ENCODE results near the gene FBXW8. TPM values are rescaled to one million over a fixed set of nuclear protein-coding genes. Genes with fewer than 3 reads are reported as not detected.

The FBXW8 gene
- total RNA-seq, 2 donors from 2014 or later = 12.6 to 25.0 TPM

GRCh38 chr12:117023998-117024960 is 113.5 kb downstream of the FBXW8 start:
- ATAC-seq (ENCODE audit: insufficient number of reproducible peaks, low FRiP score, low read depth) = no peak
- H3K27ac ChIP-seq = no peak overlapping the region
- no peaks in the 10 kb centered on the region for H3K9me3 ChIP-seq
- H3K27me3 ChIP-seq (replicated peaks; ENCODE audit: insufficient read depth) = no peaks in the 10 kb centered on the region
- peaks cover 42% of the 10 kb centered on the region for H3K36me3 ChIP-seq
- H3K4me1 ChIP-seq (ENCODE audit: control insufficient read depth in 1 of 2, low read depth in 2 of 2) = peaks cover 0 to 3% of the 10 kb centered on the region in 2 donors
- no peak for DNase-seq (ENCODE audit: low spot score)
- H3K4me3 ChIP-seq = no peak overlapping the region
- TF ChIP-seq CTCF (IDR thresholded peaks at IDR 0.05) = no peak

GRCh38 chr12:117024961-117025480 is 114.3 kb downstream of the FBXW8 start:
- ATAC-seq (ENCODE audit: insufficient number of reproducible peaks, low FRiP score, low read depth) (no peak), DNase-seq (ENCODE audit: low spot score) (no peak)
- Histone ChIP-seq H3K27me3 (replicated peaks; ENCODE audit: insufficient read depth) (no peaks in the 10 kb centered on the region), H3K36me3 (peaks cover 42% of the 10 kb centered on the region), H3K4me3 (no peak overlapping the region), H3K4me1 (ENCODE audit: control insufficient read depth in 1 of 2, low read depth in 2 of 2) (peaks cover 0 to 3% of the 10 kb centered on the region in 2 donors), H3K9me3 (no peaks in the 10 kb centered on the region), H3K27ac (no peak overlapping the region)
- no peak for TF ChIP-seq CTCF (IDR thresholded peaks at IDR 0.05)

GRCh38 chr12:117025481-117026151 is 114.9 kb downstream of the FBXW8 start:
- ATAC-seq (ENCODE audit: insufficient number of reproducible peaks, low FRiP score, low read depth) (peak; percentile 67), DNase-seq (ENCODE audit: low spot score) (no peak)
- H3K4me3 ChIP-seq = no peak overlapping the region
- peaks cover 0 to 3% of the 10 kb centered on the region in 2 donors for H3K4me1 ChIP-seq (ENCODE audit: control insufficient read depth in 1 of 2, low read depth in 2 of 2)
- no peak overlapping the region for H3K27ac ChIP-seq
- peaks cover 42% of the 10 kb centered on the region for H3K36me3 ChIP-seq
- H3K9me3 ChIP-seq = no peaks in the 10 kb centered on the region
- H3K27me3 ChIP-seq (replicated peaks; ENCODE audit: insufficient read depth) = no peaks in the 10 kb centered on the region
- TF ChIP-seq CTCF (IDR thresholded peaks at IDR 0.05) = peak; percentile 87

GRCh38 chr12:117026343-117026742 is 115.6 kb downstream of the FBXW8 start:
- H3K27ac ChIP-seq = no peak overlapping the region
- no peak for TF ChIP-seq CTCF (IDR thresholded peaks at IDR 0.05)
- H3K4me3 ChIP-seq = no peak overlapping the region
- DNase-seq (ENCODE audit: low spot score) (no peak), ATAC-seq (ENCODE audit: insufficient number of reproducible peaks, low FRiP score, low read depth) (no peak)
- H3K36me3 ChIP-seq = peaks cover 42% of the 10 kb centered on the region
- no peaks in the 10 kb centered on the region for H3K9me3 ChIP-seq
- H3K4me1 ChIP-seq (ENCODE audit: control insufficient read depth in 1 of 2, low read depth in 2 of 2) = peaks cover 0 to 3% of the 10 kb centered on the region in 2 donors
- no peaks in the 10 kb centered on the region for H3K27me3 ChIP-seq (replicated peaks; ENCODE audit: insufficient read depth)

GRCh38 chr12:117026921-117027250 is 116.1 kb downstream of the FBXW8 start:
- DNase-seq (ENCODE audit: low spot score) = no peak
- H3K36me3 ChIP-seq = peaks cover 42% of the 10 kb centered on the region

More at GRCh38 chr12:117026921-117027250, 116.1 kb downstream of the FBXW8 start:
- Histone ChIP-seq H3K4me1 (ENCODE audit: control insufficient read depth in 1 of 2, low read depth in 2 of 2) (peaks cover 0 to 3% of the 10 kb centered on the region in 2 donors), H3K4me3 (no peak overlapping the region), H3K27ac (no peak overlapping the region), H3K27me3 (replicated peaks; ENCODE audit: insufficient read depth) (no peaks in the 10 kb centered on the region), H3K9me3 (no peaks in the 10 kb centered on the region)
- no peak for TF ChIP-seq CTCF (IDR thresholded peaks at IDR 0.05)
- ATAC-seq (ENCODE audit: insufficient number of reproducible peaks, low FRiP score, low read depth) = no peak

All from thoracic aorta (tissue), 2 donors.